LNCaP clone FGC (cell line): ENCODE measurements around the gene PTPRO.

Experiments used
- DNase-seq: peaks from one replicate; pipeline ENCODE4 v3.0.0-alpha.2; 2011; ENCODE audit warnings: low read depth
- H3K4me3 ChIP-seq: 2 replicates; pipeline ENCODE4 v1.5.1; 2011; ENCODE audit warnings: mild to moderate bottlenecking, low read depth, low read length, control low read depth
- CTCF ChIP-seq: IDR thresholded peaks from 2 replicates; pipeline ENCODE4 v1.5.1; 2012; ENCODE audit warnings: mild to moderate bottlenecking; ENCODE audit not compliant: control insufficient read depth, insufficient read depth; ENCODE audit errors: extremely low read depth

Gene PTPRO

GRCh38 chr12:15634010-15634683 is 311.8 kb downstream of the PTPRO start:
- TF ChIP-seq CTCF, result no peak
- DNase-seq, result no peak
- no peak overlapping the region for H3K4me3 ChIP-seq

GRCh38 chr12:15636060-15636890 is 314.0 kb downstream of the PTPRO start:
- no peak for TF ChIP-seq CTCF
- no peak overlapping the region for H3K4me3 ChIP-seq
- DNase-seq, result no peak

- no peak for TF ChIP-seq CTCF
- no peak for DNase-seq
- no peak overlapping the region for H3K4me3 ChIP-seq
Observed at GRCh38 chr12:15638231-15638630, 315.9 kb downstream of the PTPRO start.

GRCh38 chr12:15644700-15645099 is 322.4 kb downstream of the PTPRO start:
- DNase-seq, result no peak
- no peak for TF ChIP-seq CTCF
- no peak overlapping the region for H3K4me3 ChIP-seq

- DNase-seq, result no peak
- H3K4me3 ChIP-seq, result no peak overlapping the region
- no peak for TF ChIP-seq CTCF
Observed at GRCh38 chr12:15646581-15646980, 324.3 kb downstream of the PTPRO start.
